Measurements from ENCODE around the gene AKT3.

AKT3 gene

GRCh38 chr1:243841507-243841906, 8.5 kb downstream of the AKT3 start:
- TF ChIP-seq REST (IDR thresholded peaks at IDR 0.05; ENCODE audit: insufficient read depth in 1 of 2, low read depth in 2 of 2, low read length in 2 of 2) (no peak), FOXP2 (optimal IDR thresholded peaks at IDR 0.05; ENCODE audit: borderline replicate concordance, extremely low read depth, extremely low read length, insufficient read depth) (no peak), SIN3A (IDR thresholded peaks at IDR 0.05; ENCODE audit: borderline replicate concordance, insufficient read depth, low read length) (no peak)

GRCh38 chr1:243837907-243838535, 12.0 kb downstream of the AKT3 start:
- TF ChIP-seq POLR2AphosphoS5 (IDR thresholded peaks at IDR 0.05; ENCODE audit: low read depth, low read length) (no peak), TAF1 (IDR thresholded peaks at IDR 0.05; ENCODE audit: borderline replicate concordance, insufficient read depth, low read length) (no peak), REST (IDR thresholded peaks at IDR 0.05; ENCODE audit: insufficient read depth in 1 of 2, low read depth in 2 of 2, low read length in 2 of 2) (no peak), FOXP2 (optimal IDR thresholded peaks at IDR 0.05; ENCODE audit: borderline replicate concordance, extremely low read depth, extremely low read length, insufficient read depth) (no peak), SIN3A (IDR thresholded peaks at IDR 0.05; ENCODE audit: borderline replicate concordance, insufficient read depth, low read length) (no peak)

GRCh38 chr1:243834130-243834529, 15.9 kb downstream of the AKT3 start:
- TF ChIP-seq SIN3A (IDR thresholded peaks at IDR 0.05; ENCODE audit: borderline replicate concordance, insufficient read depth, low read length) (no peak), FOXP2 (optimal IDR thresholded peaks at IDR 0.05; ENCODE audit: borderline replicate concordance, extremely low read depth, extremely low read length, insufficient read depth) (no peak), TAF1 (IDR thresholded peaks at IDR 0.05; ENCODE audit: borderline replicate concordance, insufficient read depth, low read length) (no peak), POLR2AphosphoS5 (IDR thresholded peaks at IDR 0.05; ENCODE audit: low read depth, low read length) (no peak)

- TF ChIP-seq REST (IDR thresholded peaks at IDR 0.05; ENCODE audit: insufficient read depth in 1 of 2, low read depth in 2 of 2, low read length in 2 of 2) = no peak
- TF ChIP-seq FOXP2 (optimal IDR thresholded peaks at IDR 0.05; ENCODE audit: borderline replicate concordance, extremely low read depth, extremely low read length, insufficient read depth) = no peak
- TF ChIP-seq TAF1 (IDR thresholded peaks at IDR 0.05; ENCODE audit: borderline replicate concordance, insufficient read depth, low read length) = no peak
- TF ChIP-seq POLR2AphosphoS5 (IDR thresholded peaks at IDR 0.05; ENCODE audit: low read depth, low read length) = no peak
- no peak for TF ChIP-seq SIN3A (IDR thresholded peaks at IDR 0.05; ENCODE audit: borderline replicate concordance, insufficient read depth, low read length)
Measured at GRCh38 chr1:243831463-243831862, 18.6 kb downstream of the AKT3 start.

GRCh38 chr1:243827206-243827605, 22.8 kb downstream of the AKT3 start:
- no peak for TF ChIP-seq SIN3A (IDR thresholded peaks at IDR 0.05; ENCODE audit: borderline replicate concordance, insufficient read depth, low read length)
- TF ChIP-seq FOXP2 (optimal IDR thresholded peaks at IDR 0.05; ENCODE audit: borderline replicate concordance, extremely low read depth, extremely low read length, insufficient read depth) = no peak
- TF ChIP-seq TAF1 (IDR thresholded peaks at IDR 0.05; ENCODE audit: borderline replicate concordance, insufficient read depth, low read length) = no peak
- no peak for TF ChIP-seq POLR2AphosphoS5 (IDR thresholded peaks at IDR 0.05; ENCODE audit: low read depth, low read length)

- no peak for TF ChIP-seq REST (IDR thresholded peaks at IDR 0.05; ENCODE audit: insufficient read depth in 1 of 2, low read depth in 2 of 2, low read length in 2 of 2)
- no peak for TF ChIP-seq TAF1 (IDR thresholded peaks at IDR 0.05; ENCODE audit: borderline replicate concordance, insufficient read depth, low read length)
- no peak for TF ChIP-seq FOXP2 (optimal IDR thresholded peaks at IDR 0.05; ENCODE audit: borderline replicate concordance, extremely low read depth, extremely low read length, insufficient read depth)
- TF ChIP-seq POLR2AphosphoS5 (IDR thresholded peaks at IDR 0.05; ENCODE audit: low read depth, low read length) = no peak
- no peak for TF ChIP-seq SIN3A (IDR thresholded peaks at IDR 0.05; ENCODE audit: borderline replicate concordance, insufficient read depth, low read length)
Measured at GRCh38 chr1:243821177-243821680, 28.8 kb downstream of the AKT3 start.
